ENCODE data around the gene HSCB. TPM values are rescaled to one million over a fixed set of nuclear protein-coding genes. Genes with fewer than 3 reads are reported as not detected.

The HSCB gene
- total RNA-seq, 1 donor from 2014 or later, result 13.4 TPM

DNA sequence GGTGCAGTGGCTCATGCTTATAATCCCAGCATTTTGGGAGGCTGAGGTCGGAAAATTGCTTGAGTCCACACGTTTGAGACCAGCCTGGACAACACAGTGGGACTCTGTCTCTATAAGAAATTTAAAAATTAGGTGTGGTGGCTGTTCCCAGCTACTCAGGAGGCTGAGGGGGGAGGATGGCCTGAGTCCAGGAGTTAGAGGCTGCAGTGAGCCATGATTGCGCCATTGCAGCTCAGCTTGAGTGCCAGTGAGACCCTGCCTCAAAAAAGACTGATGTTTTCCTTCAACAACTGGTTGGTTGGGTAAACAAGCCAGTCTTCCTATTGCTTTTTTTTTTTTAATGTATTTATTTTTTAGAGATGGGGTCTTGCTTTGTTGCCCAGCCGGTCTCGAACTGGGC is 49.3 kb downstream of the HSCB start:
- TF ChIP-seq, protein P1, sequence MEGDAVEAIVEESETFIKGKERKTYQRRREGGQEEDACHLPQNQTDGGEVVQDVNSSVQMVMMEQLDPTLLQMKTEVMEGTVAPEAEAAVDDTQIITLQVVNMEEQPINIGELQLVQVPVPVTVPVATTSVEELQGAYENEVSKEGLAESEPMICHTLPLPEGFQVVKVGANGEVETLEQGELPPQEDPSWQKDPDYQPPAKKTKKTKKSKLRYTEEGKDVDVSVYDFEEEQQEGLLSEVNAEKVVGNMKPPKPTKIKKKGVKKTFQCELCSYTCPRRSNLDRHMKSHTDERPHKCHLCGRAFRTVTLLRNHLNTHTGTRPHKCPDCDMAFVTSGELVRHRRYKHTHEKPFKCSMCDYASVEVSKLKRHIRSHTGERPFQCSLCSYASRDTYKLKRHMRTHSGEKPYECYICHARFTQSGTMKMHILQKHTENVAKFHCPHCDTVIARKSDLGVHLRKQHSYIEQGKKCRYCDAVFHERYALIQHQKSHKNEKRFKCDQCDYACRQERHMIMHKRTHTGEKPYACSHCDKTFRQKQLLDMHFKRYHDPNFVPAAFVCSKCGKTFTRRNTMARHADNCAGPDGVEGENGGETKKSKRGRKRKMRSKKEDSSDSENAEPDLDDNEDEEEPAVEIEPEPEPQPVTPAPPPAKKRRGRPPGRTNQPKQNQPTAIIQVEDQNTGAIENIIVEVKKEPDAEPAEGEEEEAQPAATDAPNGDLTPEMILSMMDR (IDR thresholded peaks at IDR 0.05), result no peak
- Mint-ChIP-seq H3K36me3 (ENCODE audit: unreplicated experiment) (peaks cover 39% of the 10 kb centered on the region), H3K9me3 (ENCODE audit: unreplicated experiment) (no peaks in the 10 kb centered on the region), H3K27ac (ENCODE audit: unreplicated experiment) (no peak overlapping the region), H3K4me3 (ENCODE audit: unreplicated experiment) (no peak overlapping the region), H3K4me1 (ENCODE audit: unreplicated experiment) (peaks cover 5% of the 10 kb centered on the region), H3K27me3 (ENCODE audit: unreplicated experiment) (no peaks in the 10 kb centered on the region)
- DNase-seq (ENCODE audit: extremely low spot score, unreplicated experiment), result no peak

DNA sequence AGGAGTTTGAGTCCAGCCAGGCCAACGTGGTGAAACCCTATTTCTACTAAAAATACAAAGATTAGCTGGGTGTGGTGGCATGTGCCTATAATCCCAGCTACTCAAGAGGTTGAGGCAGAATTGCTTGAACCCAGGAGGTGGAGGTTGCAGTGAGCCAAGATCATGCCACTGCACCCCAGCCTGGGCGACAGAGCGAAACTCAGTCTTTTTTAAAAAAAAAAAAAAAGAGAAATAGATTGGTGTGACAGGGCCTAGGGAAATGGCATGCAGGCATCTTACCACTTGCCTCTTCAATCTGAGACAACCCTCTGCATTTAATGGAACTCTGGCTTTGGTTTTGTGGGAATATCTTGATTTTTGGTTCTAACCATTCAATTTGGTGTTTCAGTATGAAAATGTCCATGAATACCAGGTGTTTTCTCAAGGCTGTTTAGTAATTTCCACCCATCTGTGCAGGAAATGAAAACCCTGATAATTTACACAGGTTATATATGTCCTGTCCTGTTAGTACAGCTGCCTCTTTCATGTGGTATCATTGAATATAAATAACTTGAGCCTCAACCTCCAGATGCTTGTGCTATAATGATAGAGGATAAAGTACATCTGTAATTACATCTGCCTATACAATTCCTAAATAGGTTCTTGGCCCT is 50.1 kb downstream of the HSCB start:
- TF ChIP-seq, protein P1 (IDR thresholded peaks at IDR 0.05), result no peak
- no peak overlapping the region for H3K27ac Mint-ChIP-seq (ENCODE audit: unreplicated experiment)
- DNase-seq (ENCODE audit: extremely low spot score, unreplicated experiment), result no peak
- no peak overlapping the region for H3K4me3 Mint-ChIP-seq (ENCODE audit: unreplicated experiment)
- peaks cover 13% of the 10 kb centered on the region for H3K4me1 Mint-ChIP-seq (ENCODE audit: unreplicated experiment)
- peaks cover 41% of the 10 kb centered on the region for H3K36me3 Mint-ChIP-seq (ENCODE audit: unreplicated experiment)
- no peaks in the 10 kb centered on the region for H3K9me3 Mint-ChIP-seq (ENCODE audit: unreplicated experiment)
- no peaks in the 10 kb centered on the region for H3K27me3 Mint-ChIP-seq (ENCODE audit: unreplicated experiment)

DNA sequence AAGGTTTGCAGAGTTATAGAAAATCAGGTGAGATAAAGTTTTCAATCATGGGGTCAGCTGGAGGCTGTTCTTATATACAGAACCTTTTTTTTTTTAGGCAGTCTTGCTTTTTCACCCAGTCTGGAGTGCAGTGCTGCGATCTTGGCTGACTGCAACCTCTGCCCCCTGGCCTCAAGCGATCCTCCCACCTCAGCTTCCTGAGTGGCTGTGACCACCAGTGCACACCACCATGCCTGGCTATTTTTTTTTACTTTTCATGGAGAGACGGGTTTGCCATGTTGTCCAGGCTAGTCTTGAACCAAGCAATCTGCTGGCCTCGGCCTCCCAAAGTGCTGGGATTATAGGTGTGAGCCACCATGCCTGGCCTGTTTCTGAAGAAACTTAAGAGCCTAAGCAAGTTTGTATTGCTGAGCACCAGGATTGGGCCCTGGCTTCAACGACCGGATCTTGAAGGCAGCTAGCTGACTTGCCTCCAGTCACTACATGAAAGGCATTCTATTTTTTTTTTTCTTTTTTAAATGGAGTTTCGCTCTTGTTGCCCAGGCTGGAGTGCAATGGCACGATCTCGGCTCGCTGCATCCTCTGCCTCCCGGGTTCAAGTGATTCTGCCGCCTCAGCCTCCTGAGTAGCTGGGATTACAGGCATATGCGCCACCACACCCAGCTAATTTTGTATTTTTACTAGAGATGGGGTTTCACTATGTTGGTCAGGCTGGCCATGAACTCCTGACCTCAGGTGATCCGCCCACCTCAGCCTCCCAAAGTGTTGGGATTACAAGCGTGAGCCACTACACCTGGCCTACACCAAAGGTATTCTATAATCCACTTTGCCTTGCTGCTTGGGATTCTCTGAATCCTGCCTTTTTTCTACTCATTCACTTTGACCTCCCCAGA is 50.9 kb downstream of the HSCB start:
- no peak overlapping the region for H3K4me3 Mint-ChIP-seq (ENCODE audit: unreplicated experiment)
- peaks cover 42% of the 10 kb centered on the region for H3K36me3 Mint-ChIP-seq (ENCODE audit: unreplicated experiment)
- TF ChIP-seq, protein P1 (IDR thresholded peaks at IDR 0.05), result no peak
- H3K27me3 Mint-ChIP-seq (ENCODE audit: unreplicated experiment), result no peaks in the 10 kb centered on the region
- H3K4me1 Mint-ChIP-seq (ENCODE audit: unreplicated experiment), result peaks cover 19% of the 10 kb centered on the region
- DNase-seq (ENCODE audit: extremely low spot score, unreplicated experiment), result no peak
- H3K27ac Mint-ChIP-seq (ENCODE audit: unreplicated experiment), result peak overlapping the region; percentile 54
- H3K9me3 Mint-ChIP-seq (ENCODE audit: unreplicated experiment), result no peaks in the 10 kb centered on the region

DNA sequence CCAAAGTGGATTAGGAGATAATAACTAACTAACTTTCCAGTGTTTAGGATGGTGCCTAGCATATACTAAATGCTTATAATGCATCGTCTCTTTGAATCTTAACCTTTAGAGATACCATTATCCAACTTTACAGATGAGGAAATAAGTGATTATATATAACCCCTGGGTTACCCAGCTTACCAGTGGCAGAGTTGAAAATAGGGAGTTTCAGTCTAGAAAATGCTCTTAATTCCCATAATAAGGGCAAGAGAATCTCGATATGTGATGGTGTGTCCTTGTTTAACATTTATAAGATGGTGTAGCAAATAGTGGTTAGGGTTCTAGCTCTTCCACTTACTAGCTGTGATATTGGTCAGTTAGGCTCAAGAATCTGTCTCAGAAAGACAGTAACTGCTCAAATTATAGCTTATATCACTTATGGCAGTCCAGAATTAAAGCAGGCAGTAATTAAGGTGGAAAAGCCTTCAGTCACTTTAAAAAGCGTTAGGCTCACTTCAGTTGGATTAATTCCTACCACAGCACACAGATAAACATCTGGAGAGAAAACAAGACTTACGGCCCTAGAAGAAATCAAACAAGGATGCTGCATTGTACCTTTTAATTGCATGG is 52.2 kb downstream of the HSCB start:
- Mint-ChIP-seq H3K27ac (ENCODE audit: unreplicated experiment) (no peak overlapping the region), H3K36me3 (ENCODE audit: unreplicated experiment) (peaks cover 46% of the 10 kb centered on the region), H3K4me1 (ENCODE audit: unreplicated experiment) (peaks cover 26% of the 10 kb centered on the region), H3K4me3 (ENCODE audit: unreplicated experiment) (no peak overlapping the region), H3K9me3 (ENCODE audit: unreplicated experiment) (no peaks in the 10 kb centered on the region), H3K27me3 (ENCODE audit: unreplicated experiment) (no peaks in the 10 kb centered on the region)
- DNase-seq (ENCODE audit: extremely low spot score, unreplicated experiment), result no peak
- TF ChIP-seq, protein P1 (IDR thresholded peaks at IDR 0.05), result no peak

All from osteocyte (in vitro differentiated cells).